ENCODE data around the gene CEBPA. TPM values are rescaled to one million over a fixed set of nuclear protein-coding genes. Genes with fewer than 3 reads are reported as not detected.
"Not testable (repeated sequence)": the region's sequence is repeated elsewhere in the genome, so short reads cannot be mapped to it uniquely, and the experiment has no call there.

The CEBPA gene
- total RNA-seq, 3 donors from 2014 or later = 1.0 to 1.5 (median 1.5) TPM

DNA sequence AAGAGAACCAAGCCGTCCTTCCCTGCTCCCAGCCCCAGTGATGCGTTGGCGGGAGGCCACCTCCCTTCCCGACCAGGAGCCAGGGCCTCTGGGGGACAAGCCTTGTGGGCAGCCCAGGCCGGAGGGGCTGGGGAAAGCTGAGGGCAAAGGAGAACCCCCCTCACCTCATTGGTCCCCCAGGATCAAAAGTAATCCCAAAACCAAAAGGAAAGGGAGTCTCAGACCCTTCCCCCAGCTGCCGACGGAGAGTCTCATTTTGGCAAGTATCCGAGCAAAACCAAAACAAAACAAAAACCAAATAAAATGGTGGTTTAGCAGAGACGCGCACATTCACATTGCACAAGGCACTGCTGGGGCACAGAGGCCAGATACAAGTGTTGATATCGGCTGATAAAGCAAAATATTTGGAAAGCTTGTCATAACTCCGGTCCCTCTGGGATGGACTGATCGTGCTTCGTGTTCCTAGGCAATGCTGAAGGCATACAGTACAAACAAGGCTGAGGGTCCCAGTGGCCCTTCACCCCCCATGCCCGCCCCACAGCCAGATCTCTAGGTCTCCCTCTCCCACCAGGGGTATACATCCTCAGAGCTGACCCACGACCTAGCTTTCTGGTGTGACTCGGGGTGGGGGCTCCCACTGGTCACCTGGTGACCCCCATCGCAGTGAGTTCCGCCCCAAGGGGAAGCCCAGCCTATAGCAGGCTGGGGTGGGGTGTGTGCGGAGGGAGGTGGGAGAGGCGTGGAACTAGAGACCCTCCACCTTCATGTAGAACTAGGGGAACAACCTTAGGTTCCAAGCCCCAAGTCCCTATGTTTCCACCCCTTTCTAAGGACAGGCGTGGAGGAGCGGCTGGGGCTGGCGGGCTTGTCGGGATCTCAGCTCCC, 2.1 kb downstream of the CEBPA start:
- H3K4me3 Mint-ChIP-seq = peak overlapping the region; percentile 22

DNA sequence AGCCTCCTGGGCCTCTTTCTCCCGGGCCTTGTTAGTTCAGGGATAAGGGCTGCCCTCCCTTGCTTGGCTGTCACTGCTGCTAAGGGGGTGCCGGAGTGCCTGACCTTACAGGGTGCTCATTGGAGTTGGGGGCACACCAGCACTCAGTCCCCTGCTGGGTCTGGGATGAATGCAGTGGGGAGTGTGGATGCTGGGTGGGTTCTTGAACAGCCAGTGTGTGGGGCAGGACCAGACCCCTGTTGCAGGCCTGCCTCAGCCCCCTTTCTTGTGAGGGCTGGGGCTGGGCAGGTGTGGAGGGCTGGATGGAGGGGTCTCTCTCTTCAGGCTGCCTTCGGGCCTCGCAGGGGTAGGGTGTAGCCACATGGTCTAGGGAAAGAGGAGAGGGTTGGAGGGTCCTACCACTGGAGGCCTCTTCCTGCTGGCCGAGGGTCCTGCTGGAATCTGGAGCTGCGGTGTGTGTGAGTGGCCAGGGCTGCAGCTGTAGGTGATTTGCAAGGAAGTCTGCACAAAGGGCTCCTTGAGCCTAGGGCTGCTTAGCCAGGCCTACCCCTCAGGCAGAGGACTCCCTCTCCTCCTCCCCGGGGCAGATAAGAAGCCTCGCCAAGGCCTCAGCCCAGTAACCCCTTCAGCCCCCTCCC, 3.2 kb downstream of the CEBPA start:
- no peaks in the 10 kb centered on the region for H3K36me3 Mint-ChIP-seq (ENCODE audit: insufficient read depth)
- no peak for ATAC-seq
- H3K4me1 Mint-ChIP-seq (ENCODE audit: low read depth) = peaks cover 3% of the 10 kb centered on the region
- H3K4me3 Mint-ChIP-seq = no peak overlapping the region
- no peaks in the 10 kb centered on the region for H3K9me3 Mint-ChIP-seq
- DNase-seq = no peak
- H3K27me3 Mint-ChIP-seq (ENCODE audit: low read depth) = peaks cover 31% of the 10 kb centered on the region

More for the DNA sequence above, 2.1 kb downstream of the CEBPA start:
- Mint-ChIP-seq H3K27me3 (ENCODE audit: low read depth) (peaks cover 39% of the 10 kb centered on the region), H3K4me1 (ENCODE audit: low read depth) (peaks cover 3% of the 10 kb centered on the region), H3K36me3 (ENCODE audit: insufficient read depth) (no peaks in the 10 kb centered on the region), H3K9me3 (no peaks in the 10 kb centered on the region)
- DNase-seq (no peak), ATAC-seq (no peak)

DNA sequence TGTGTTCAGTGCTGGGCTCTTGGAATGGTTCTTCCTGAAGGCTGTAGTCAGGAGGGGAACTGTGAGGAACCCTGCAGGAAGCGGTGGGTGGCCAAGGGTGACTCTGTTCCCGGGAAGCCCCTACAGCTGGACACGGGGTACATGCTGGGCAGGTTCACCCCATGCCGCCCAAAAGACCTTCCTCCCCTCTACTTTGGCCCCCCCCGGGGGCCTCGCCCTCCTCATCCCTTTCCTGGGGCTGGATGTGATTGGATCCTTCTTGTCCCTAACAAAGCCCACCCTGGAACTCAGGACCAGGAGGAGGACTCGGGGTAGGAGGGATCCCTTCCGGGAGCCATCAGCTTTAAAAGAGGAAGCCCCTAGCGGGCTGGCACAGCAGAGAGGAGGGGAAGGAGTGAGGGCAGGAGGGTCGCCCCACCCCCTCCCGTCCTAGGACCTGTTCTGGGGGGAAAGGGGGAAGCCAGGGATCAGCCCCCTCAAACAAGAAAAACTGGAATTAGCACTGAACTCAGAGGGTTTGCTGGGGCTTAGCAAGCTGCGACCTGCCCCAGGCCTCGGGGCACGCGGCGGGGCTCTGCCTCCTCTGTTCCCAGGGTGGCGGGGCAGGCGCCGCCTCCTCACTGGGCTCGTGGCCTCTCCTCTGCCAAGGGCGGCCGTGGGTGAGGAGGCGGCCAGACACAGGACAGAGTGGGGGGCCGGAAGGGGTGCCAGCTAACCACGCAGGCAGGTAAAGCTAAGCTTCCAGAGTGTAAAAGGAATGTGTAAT, 4.0 kb downstream of the CEBPA start:
- Mint-ChIP-seq H3K27me3 (ENCODE audit: low read depth) (peaks cover 34% of the 10 kb centered on the region), H3K9me3 (no peaks in the 10 kb centered on the region), H3K4me1 (ENCODE audit: low read depth) (peaks cover 3% of the 10 kb centered on the region), H3K36me3 (ENCODE audit: insufficient read depth) (no peaks in the 10 kb centered on the region), H3K4me3 (no peak overlapping the region)
- ATAC-seq (no peak), DNase-seq (no peak)

DNA sequence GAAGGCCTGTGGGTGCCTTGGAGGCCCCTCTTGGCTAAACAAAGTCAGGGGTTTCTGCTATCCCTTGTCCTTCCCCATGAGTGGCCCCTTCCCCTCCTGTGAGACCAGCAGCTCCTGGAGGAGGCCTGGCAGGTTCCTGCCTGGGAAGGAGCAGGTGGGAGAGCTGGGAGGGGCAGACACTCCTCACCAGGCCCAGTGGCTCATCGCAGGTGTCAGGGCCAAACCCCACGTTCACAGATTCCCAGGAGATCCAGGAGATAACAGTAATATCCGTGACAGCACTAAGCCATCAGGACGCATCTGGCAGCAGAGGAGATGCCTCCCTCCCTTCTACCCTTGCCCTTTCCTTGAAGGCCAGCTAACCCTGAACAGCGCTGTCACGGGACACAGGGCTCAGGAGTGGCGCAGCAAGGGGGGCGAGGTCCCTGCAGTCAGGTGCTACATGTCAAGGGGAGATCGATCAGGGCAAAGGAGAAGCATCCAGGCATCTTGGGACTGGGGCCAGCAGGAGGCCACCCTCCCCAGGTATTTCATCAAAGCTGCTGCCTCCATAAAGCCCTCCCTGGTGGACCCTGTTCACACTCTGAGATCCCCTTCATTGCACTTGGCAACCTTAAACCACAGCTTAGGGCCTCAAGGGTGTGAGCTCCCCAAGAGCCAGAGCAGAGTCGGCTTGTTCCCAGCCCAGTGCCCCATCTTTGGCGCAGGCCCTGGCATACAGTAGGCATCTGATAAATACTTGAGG, 4.8 kb downstream of the CEBPA start:
- peaks cover 3% of the 10 kb centered on the region for H3K4me1 Mint-ChIP-seq (ENCODE audit: low read depth)
- no peaks in the 10 kb centered on the region for H3K9me3 Mint-ChIP-seq
- H3K4me3 Mint-ChIP-seq = no peak overlapping the region
- no peaks in the 10 kb centered on the region for H3K36me3 Mint-ChIP-seq (ENCODE audit: insufficient read depth)
- ATAC-seq (no peak), DNase-seq (no peak)
- peaks cover 36% of the 10 kb centered on the region for H3K27me3 Mint-ChIP-seq (ENCODE audit: low read depth)

DNA sequence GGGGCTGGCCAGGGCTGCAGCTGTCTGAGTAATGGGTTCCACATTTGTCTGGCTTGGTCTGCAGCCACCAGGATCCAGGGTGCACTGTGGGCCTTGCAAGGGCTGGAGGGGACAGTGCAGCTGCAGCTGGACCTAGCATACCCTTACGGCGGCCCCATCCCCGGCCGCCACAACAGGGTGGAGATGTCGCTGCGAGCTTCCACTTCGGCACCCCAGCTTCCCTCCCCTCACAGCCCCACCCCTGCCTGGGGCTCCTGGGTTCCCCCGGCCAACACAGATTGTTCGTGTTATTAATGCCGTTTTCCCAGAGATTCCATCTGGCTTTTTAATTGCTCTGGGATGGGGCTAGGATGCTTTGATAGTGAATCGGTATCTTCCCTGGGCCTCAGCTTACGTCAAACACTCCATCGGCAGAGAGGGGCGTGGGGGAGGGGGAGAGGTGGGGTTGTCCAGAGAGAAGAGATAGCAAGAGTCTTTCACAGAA, 5.8 kb downstream of the CEBPA start:
- H3K4me1 Mint-ChIP-seq (ENCODE audit: low read depth) = peaks cover 3% of the 10 kb centered on the region
- no peak overlapping the region for H3K4me3 Mint-ChIP-seq
- no peak for ATAC-seq
- DNase-seq = no peak
- H3K27me3 Mint-ChIP-seq (ENCODE audit: low read depth) = peaks cover 41% of the 10 kb centered on the region
- H3K36me3 Mint-ChIP-seq (ENCODE audit: insufficient read depth) = no peaks in the 10 kb centered on the region
- no peaks in the 10 kb centered on the region for H3K9me3 Mint-ChIP-seq

DNA sequence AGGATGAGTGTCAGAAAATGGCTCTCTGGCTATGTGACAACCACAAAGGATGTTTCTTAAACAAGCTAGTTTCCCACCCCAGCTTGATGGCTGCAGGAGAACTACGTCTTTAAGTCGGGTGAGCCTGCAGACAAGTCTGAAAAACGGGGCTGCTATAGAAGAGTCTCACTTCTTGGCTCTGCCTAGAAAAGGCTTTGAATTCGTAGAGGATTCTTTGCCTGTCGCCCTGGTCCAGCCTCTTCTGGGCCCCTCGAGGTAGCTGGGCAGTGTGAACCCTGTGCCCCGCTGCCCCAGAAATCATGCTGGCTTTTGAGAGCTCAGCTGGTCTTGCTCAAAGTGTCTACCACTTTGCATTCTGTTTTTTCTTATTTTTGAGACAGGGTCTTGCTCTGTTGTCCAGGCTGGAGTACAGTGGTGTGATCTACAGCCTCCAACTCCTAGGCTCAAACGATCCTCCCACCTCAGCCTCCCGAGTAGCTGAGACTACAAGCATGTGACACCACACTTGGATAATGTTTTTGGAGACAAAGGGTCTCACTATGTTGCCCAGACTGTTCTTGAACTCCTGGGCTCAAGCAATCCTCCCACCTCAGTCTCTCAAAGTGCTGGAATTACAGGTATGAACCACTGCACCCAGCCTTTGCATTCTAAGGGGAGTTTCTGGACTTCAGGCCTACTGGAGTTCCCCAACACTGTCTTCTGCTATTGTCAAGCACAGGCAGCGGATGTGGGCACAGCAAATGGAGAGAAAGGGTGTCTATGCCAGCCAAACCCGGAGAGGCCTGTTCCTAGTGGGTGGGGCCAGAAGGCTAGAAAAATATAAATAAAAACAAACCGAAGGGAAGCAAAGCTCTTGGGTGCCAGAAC, 6.5 kb downstream of the CEBPA start:
- Mint-ChIP-seq H3K4me1 (ENCODE audit: low read depth) (peaks cover 2% of the 10 kb centered on the region), H3K27me3 (ENCODE audit: low read depth) (peaks cover 42% of the 10 kb centered on the region), H3K9me3 (no peaks in the 10 kb centered on the region), H3K4me3 (no peak overlapping the region), H3K36me3 (ENCODE audit: insufficient read depth) (no peaks in the 10 kb centered on the region)
- ATAC-seq (no peak), DNase-seq (no peak)

DNA sequence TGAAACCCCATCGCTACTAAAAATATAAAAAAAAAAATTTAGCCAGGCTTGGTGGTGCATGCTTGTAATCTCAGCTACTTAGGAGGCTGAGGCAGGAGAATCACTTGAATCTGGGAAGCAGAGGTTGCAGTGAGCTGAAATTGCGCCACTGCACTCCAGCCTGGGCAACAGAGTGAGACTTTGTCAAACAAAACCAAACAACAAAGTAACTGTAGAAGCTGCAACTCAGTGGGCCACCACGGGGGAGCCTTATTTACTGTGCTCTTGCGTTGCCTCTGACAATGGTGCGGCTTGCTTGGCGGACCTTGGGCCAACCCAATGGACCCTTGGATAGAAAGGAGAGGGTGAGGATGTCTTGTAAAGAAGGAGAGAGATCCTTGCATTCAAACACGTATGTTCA, 7.3 kb downstream of the CEBPA start:
- H3K4me3 Mint-ChIP-seq, ATAC-seq: not testable (repeated sequence)
- peaks cover 34% of the 10 kb centered on the region for H3K27me3 Mint-ChIP-seq (ENCODE audit: low read depth)

DNA sequence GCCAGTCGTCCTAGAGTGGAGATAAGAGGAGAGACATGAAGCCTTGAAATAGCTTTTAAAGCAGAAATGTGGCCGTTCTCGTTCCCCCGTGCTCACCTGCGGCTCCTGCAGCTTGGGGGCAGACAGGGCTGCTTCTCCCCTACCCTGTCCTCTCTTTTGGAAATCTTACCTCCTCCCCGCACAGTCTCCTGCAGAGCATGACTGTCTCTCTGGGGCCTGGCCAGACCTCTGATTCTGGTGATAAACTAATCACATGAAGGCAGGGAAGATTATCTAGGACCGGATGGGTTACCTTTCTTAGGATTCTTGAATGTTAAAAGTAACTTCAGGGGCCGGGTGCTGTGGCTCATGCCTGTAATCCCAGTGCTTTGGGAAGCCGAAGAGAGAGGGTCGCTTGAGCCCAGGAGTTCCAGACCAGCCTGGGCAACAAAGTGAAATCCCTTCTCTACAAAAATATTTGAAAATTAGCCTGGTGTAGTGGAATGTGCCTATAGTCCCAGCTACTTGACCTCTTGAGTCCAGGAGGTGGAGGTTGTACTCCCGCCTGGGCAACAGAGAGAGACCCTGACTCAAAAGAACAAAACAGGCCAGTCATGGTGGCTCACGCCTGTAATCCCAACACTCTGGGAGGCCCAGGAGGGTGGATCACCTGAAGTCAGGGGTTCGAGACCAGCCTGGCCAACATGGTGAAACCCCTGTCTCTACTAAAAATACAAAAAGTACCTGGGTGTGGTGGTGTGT, 8.1 kb downstream of the CEBPA start:
- H3K4me3 Mint-ChIP-seq = no peak overlapping the region

More for the DNA sequence above, 7.3 kb downstream of the CEBPA start:
- not testable (repeated sequence) for H3K4me1 Mint-ChIP-seq (ENCODE audit: low read depth); H3K9me3 Mint-ChIP-seq; H3K36me3 Mint-ChIP-seq (ENCODE audit: insufficient read depth); DNase-seq

DNA sequence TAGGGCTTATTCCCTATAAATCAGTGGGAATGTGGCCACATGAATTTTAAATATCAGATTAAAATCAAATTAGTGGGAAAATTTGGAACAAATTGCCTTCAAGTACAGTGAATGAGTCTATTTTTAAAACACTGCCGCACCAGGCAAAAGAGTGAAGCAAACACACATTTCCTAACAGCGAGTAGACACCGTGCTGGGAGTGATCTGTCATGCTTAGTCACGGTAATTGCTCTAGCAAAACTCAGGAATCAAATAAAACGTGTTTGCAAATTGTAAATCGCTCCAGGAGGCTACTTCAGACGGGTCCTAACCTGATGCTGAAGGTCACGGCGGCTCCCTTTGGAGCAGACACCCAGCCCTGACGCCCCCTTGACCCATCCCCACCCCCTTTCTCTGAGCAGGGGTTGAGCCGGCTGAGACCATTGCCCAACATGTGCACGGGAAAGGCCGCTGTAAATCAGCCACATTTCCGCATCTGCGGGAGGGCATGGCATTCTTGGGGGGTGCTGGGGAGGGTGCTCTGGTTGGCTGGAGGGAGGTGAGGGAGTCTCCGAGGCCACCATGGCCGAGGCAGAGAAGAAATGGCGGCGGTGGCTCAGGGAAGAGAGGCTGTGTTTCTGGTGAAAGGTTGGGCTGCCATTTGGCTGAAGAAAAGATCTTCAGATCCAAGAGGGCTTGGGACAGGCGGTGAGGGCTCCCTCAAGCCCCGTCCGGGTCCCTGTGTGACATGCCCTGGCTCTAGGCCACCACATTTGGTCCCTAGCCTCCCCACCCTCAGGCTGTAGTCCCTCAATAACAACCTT, 8.9 kb downstream of the CEBPA start:
- H3K36me3 Mint-ChIP-seq (ENCODE audit: insufficient read depth) = no peaks in the 10 kb centered on the region
- H3K4me3 Mint-ChIP-seq = no peak overlapping the region
- H3K9me3 Mint-ChIP-seq = peaks cover 14% of the 10 kb centered on the region
- DNase-seq (no peak), ATAC-seq (no peak)
- H3K4me1 Mint-ChIP-seq (ENCODE audit: low read depth) = no peaks in the 10 kb centered on the region
- H3K27me3 Mint-ChIP-seq (ENCODE audit: low read depth) = peaks cover 24% of the 10 kb centered on the region

More for the DNA sequence above, 8.1 kb downstream of the CEBPA start:
- ATAC-seq (no peak), DNase-seq (no peak)
- Mint-ChIP-seq H3K9me3 (peaks cover 6% of the 10 kb centered on the region), H3K4me1 (ENCODE audit: low read depth) (no peaks in the 10 kb centered on the region), H3K27me3 (ENCODE audit: low read depth) (peaks cover 30% of the 10 kb centered on the region), H3K36me3 (ENCODE audit: insufficient read depth) (no peaks in the 10 kb centered on the region)

DNA sequence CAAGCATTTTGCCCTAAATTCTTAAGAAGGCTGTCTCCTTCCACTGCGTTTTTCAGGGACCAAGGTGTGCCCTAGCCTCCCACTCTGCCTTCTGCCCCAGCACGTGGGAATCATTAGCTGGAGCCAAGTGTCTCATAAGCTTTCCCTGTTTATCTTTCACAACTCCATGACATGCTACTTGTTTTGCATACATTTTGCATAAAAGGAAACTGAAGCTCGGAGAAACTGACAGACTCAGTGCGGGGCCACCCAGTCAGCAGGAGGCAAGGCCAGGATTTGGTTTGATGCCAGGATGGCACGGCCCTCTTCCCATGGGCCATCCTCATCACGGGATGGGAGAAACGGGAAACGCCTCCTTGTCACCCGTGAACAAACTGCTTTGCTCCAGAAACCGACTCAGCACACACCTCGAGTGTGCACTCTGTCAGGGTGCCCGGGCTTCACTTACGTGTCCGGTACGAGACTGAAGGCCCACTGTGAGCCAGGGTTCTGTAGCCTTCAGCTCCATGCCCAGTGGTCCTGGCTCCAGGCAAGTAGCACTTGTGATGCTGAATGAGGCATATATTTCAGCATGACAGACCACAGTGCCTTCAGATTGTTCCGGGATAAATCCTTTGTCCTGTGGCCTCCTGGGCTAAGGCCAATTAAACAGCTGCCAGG, 9.6 kb downstream of the CEBPA start:
- Mint-ChIP-seq H3K4me1 (ENCODE audit: low read depth) (peaks cover 4% of the 10 kb centered on the region), H3K4me3 (no peak overlapping the region), H3K9me3 (peaks cover 22% of the 10 kb centered on the region), H3K27me3 (ENCODE audit: low read depth) (peaks cover 22% of the 10 kb centered on the region), H3K36me3 (ENCODE audit: insufficient read depth) (no peaks in the 10 kb centered on the region)
- no peak for DNase-seq
- no peak for ATAC-seq

DNA sequence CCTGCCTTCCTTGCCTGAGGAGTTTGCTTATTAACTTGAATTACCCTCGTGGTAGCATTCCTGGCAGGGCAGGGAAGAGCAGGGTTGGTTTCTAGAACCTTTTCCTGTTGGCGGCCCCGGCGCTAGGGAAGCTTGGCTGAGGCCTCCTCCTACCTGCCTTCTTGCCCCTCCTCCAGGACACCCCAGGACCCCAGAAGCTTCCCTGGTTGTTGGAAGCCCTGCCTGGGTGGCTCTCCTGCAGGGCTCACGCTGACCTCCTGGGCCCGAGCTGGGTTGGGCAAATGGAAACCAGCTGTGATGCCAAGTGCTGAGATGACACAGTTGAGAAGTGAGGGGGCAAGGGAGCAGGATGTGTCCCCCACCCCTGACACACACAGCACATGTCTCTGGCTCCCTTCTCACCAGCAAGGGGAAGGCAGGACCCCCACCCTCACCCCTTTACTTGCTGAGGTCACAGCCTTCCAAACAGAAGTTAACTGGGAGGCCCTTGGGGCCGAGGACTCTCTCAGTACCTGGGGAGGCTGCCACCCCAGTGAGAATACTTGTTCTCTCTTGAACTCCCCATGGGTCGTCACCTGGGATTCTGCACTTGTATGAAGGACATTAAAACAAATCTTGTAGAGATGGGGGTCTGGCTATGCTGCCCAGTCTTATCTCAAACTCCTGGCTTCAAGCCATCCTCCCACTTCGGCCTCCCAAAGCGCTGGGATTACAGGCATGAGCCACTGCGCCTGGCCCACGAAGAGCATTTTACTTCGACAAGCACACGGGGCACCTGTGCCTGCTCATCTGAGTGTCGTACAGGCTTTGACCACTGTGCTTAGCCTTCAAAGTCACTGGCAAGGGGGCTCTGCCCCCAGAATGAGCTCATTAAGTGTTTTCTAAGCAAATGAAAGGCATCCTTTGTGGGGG, 10.5 kb downstream of the CEBPA start:
- peaks cover 24% of the 10 kb centered on the region for H3K9me3 Mint-ChIP-seq
- H3K36me3 Mint-ChIP-seq (ENCODE audit: insufficient read depth) = no peaks in the 10 kb centered on the region
- DNase-seq (no peak), ATAC-seq (no peak)
- peaks cover 6% of the 10 kb centered on the region for H3K4me1 Mint-ChIP-seq (ENCODE audit: low read depth)
- H3K4me3 Mint-ChIP-seq = no peak overlapping the region
- H3K27me3 Mint-ChIP-seq (ENCODE audit: low read depth) = peaks cover 22% of the 10 kb centered on the region
